GM21717 (cell line): ENCODE results near the gene LSMEM2.
"Not testable (repeated sequence)": the region's sequence is repeated elsewhere in the genome, so short reads cannot be mapped to it uniquely, and the experiment has no call there.

Source experiments
- ATAC-seq: cut with Tn5 transposase; IDR thresholded peaks from one replicate; pipeline ENCODE4 v1.9.1; 2021; ENCODE audit warnings: mild to moderate bottlenecking, moderate library complexity; ENCODE audit not compliant: unreplicated experiment

The LSMEM2 gene

DNA sequence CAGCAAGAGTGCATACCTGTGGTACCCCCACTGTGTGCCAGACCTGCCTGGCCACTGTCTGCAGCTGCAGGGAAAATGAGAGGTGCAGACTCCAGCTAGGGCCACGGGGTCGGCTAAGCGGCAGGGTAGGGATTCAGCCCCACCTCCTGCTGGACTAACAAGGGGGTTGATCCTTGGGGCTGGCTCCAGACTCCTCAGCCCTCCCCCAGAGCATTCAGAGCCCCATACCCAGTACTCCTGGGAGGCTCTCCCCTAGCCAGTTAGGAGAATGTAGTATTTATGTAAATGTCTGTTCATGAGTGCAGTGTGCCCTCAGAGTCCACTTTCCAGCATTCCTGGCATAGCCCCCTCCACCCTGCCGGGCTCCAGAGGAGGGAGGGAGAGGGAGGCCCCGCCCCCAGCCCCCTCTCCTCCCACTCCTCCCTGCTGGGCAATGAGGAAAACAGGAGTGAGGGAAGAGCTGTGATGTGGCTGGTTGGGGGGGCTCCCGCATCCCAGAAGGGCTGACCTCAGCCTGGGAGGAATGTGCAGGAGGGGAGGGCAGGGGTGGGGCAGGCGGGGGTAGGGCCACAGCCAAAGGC lies 14.4 kb upstream of the LSMEM2 start:
- no peak for ATAC-seq

DNA sequence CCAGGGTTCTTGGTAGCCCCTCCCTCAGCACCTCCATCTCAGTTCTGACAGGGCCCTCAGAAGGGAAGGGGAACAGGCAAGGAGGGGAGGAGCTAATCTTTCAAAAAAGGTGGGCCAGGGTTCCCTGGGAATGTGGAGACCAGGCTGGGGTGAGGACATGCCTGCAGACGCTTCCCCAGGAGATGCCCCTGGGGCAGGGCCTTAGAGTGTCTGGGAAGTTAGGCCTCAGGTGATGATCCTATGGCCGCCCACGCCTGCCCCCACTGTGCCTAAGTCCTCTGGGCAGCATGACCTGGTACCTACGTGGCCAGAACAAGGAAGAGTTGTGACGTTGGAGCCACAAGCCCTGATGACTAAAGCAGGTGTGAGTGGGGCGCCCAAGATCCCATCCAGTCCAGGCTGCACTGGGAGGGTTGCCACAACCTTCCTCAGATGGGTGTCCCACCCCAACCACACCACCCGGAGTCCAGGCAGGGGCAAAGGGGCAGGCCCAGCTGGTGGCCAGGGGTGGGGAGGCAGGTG lies 13.9 kb upstream of the LSMEM2 start:
- ATAC-seq, result no peak

DNA sequence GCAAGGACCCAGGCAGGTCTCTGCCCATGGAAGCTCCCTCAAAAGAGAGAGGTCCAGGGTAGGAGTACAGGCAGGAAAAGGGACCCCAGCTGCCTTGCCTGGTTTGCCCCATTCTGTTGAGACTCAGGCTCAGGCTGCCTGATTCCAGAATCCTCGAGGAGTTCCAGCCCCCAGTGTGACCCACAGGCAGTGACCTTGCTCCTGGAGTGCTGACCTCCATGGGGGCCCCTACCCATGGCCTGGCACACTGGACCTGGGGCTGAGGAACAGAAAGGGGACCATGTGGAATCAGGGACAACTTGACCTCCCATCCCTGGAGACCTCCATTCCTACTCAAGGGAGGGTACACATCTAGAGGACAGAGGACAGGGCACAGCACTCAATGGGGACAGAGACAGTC lies 13.3 kb upstream of the LSMEM2 start:
- no peak for ATAC-seq

DNA sequence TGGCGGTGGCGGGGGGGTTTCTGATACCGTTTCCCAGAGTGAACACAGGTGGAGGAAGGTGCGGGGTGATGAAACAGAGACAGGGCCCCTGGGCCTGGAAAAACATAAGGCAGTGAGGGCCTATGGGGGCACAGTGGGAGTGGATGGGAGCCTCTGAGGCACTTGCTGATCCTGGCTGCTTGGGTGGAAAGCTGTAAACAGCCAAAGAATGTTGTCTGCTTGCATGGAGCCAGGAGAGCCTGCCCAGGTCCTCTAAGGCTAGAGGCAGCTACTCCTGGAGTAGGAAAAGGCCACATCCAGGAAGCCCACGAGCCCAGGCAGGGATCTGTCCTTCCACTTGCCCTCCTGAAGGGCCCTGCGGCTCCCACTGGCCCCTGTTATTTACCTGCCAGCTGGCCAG lies 12.9 kb upstream of the LSMEM2 start:
- ATAC-seq, result no peak

DNA sequence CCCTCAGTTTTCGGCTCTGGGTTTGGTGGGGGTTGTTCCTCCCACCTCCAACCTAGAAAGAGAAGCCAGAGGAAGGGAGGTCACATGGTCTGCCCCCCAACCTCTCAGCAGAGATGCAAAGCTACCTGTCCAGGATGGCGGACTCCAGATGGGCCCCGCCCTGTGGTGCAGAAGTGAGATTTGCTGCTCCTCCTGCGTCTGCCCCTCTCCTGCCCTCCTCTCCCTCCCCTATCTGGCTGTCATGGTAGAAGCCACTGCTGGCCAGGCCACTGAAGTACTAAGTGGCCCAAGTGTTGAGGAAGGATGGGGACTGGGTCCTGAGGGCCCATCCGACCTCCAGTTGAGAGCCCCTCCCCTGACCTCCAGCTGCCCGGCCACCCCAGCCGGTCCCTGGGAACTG lies 12.1 kb upstream of the LSMEM2 start:
- no peak for ATAC-seq

DNA sequence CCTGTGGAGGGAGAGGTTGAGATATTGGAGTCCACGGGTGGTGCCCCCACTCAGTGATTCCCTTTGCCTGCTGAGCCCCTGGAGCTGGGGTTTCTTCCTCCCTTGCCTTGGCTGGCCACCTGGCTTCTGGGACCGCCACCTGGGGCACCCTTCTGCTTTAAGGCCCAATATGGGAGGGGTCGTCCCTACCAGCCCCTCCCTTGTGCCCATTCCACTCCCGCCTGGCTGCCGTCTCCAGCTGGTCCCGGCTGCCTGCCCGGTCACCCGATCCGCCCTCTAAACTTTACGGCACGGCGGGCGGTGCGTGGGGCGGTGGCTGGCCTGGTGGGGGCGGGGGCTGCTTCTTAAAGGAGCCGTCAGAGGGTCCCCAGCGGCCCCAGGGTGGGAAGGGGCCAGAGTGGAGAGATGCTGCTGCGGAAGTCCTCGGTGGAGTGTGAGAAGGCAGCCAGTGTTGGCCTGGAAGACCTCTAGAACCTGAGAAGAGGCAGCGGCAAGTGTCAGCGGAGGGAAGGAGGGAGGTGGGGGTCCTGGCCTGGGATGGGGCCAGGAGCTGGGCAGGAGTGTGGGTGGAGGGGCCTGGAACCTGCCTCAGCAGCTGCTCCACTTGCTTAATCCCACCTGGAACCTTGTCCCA lies 11.5 kb upstream of the LSMEM2 start:
- no peak for ATAC-seq

DNA sequence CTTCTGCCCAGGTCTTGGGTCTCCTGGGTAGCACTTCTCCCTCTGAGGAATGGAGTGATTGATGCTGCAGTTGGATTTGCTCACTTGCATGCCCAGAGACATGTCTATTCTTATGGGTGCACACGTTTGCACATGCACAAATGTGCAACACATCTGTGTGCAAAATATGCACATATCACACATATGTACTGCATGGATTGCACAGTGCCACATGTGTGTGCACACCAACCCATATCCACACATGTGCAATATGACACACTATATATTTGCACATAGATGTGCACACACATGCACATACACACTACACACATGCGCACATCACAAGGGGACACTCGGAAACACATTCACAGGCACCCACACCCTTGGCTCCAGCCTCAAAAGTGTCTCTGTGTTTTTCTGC lies 10.6 kb upstream of the LSMEM2 start:
- ATAC-seq, result no peak

DNA sequence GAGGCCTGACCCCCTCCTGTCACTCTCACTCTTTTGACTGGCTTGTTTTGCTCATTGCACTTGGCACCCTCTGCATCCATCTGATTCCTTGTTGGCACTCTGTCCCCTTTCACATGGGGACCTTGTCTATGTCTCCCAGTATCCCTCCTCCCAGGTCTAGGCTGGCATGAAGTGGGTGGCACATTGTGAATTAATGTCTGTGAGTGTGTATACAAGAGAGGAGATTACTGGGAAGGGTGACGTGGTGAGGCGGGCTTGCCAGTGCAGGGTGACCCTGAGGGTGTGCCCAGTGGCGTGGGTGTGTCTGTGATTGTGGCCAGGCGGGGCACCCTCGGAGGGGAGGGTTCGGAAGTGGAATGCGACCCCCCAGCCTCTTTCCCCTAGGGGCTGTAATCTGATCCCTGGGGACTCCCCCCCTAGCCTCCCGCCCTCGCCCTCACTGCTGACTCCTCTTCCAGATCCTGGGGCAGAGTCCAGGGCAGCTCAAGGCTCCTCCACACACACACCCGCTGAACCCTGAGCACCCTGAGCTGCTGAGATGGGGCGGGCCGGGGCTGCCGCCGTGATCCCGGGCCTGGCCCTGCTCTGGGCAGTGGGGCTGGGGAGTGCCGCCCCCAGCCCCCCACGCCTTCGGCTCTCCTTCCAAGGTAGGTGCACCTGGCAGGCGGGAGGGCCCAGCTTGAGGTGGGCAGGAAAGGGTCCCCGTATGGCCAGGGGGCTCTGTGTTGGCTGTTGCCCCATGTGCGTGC lies 10.0 kb upstream of the LSMEM2 start, which contains the start of gene SEMA3B:
Gene SEMA3B, plus strand, starts transcription at position 445 of the 749 bp plus-strand sequence. Its CDS starts 94 bp downstream, at position 539.
- ATAC-seq, result no peak

DNA sequence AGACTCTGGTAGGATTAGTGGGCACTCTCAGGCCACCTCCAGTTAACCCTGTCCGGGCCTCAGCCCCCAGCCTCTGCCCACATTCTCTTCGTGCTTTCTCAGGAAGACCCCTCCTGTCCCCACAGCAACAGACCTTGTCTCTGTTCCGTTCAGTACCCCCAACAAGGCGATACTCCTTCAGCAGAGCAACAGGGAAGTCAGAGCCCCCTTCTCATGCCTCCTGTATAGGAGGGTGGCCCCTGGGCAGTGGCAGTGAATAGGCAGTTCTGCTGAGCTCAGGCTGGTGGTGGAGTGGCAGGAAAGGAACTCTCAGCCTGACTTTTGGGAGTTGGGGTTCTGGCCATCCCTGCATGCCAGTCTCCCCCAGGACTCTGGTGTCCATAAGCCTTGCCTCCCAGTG lies 9.4 kb upstream of the LSMEM2 start:
- no peak for ATAC-seq

DNA sequence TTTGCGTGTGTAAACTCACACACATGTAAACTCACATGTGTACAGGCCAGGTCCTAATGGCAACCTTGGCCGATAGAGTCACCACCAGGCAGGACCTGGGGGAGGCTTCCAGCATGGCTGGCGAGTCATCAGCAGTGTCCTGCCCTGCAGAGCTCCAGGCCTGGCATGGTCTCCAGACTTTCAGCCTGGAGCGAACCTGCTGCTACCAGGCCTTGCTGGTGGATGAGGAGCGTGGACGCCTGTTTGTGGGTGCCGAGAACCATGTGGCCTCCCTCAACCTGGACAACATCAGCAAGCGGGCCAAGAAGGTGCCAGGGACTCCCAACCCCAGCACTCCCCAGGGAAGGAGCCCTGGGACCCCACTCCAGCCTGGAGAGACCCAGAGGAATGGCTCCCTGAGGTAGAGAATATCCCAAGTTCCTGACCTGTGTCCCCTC lies 8.9 kb upstream of the LSMEM2 start:
- ATAC-seq, result no peak

DNA sequence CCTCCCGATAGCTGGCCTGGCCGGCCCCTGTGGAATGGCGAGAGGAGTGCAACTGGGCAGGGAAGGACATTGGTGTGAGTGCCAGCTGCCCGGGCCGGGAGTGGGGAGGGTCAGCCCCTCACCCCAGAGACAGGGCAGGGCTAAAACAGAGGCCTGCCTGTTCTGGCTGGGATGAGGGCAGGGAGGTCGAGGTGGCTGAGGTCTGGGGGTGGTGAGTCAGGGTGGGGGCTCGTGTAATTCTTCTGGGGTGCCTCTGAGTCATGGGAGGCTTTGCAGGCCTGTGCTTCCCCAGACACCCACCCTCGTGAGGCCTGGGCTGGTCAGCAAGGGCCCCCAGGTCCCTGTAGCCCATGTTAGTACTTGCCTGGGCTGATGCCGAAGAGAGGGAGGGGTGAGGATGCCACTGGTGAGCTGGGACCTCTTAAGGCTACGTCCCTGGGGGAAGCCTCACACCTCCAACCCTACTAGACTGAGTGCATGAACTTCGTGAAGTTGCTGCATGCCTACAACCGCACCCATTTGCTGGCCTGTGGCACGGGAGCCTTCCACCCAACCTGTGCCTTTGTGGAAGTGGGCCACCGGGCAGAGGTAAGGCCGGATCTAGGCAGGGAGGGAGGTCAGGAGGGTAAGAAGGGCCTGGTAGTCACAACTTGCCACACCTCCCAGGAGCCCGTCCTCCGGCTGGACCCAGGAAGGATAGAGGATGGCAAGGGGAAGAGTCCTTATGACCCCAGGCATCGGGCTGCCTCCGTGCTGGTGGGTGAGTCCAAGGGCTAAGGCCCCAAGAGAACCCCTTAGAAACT lies 8.3 kb upstream of the LSMEM2 start:
- ATAC-seq, result no peak

DNA sequence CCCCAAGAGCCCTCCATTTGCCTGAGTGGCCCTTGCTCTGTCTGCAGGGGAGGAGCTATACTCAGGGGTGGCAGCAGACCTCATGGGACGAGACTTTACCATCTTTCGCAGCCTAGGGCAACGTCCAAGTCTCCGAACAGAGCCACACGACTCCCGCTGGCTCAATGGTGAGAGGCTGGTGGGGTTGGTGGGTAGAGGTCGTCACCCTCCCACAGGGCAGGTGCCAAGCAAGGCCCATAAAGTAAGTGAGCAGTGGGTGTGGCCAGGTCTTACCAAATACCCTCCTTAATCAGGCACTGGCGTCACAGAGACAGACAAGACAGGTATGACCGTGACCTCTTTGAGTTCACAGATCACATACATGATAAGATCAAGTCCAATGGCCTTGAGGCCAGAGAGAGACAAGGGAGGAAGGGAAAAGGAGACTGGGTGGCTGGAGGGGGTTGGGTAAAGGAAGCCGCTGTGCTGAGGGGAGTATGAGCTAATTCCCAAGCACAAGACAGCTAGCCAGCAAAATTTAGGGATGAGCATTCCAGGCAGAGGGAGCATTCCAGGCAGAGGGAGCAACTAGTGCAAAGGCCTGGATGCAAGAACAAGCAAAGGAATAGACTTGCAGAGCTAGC lies 7.5 kb upstream of the LSMEM2 start:
- ATAC-seq, result no peak

DNA sequence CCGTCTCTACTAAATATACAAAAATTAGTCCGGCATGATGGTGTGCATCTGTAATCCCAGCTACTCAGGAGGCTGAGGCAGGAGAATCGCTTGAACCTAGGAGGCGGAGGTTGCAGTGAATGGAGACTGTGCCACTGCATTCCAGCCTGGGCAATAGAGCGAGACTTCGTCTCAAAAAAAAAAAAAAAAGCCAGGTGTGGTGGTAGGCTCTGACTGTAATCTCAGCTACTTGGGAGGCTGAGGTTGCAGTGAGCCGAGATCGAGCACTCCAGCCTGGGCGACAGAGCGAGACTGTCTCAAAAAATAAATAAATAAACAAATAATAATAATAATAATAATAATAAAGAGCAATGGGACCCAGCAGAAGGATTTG lies 6.4 kb upstream of the LSMEM2 start:
- not testable (repeated sequence) for ATAC-seq

DNA sequence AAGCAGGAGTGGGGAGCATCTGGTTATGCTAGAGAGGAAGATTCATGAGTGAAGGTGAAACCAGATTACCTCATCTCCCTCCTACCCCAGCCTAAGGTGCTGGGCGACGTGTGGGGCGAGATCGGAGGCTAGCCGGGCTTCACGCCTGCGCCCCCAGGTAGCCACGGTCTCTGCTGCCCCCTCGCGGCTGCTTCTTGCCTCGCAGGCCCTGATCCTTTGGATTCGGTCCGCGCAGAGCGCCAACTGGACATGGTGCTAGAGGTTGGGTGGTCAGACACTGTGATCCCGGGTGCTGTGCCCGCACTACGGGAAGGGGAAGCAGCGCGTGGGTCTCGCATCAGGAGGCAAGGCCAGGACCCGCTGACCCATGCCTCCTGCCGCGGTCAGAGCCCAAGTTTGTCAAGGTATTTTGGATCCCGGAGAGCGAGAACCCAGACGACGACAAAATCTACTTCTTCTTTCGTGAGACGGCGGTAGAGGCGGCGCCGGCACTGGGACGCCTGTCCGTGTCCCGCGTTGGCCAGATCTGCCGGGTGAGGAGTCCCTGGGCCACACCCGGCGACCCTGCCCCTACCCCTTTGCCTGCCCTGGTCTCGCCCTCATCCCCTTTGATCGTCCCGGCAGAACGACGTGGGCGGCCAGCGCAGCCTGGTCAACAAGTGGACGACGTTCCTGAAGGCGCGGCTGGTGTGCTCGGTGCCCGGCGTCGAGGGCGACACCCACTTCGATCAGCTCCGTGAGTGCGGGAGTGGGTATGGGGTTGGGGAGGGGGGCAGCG lies 5.8 kb upstream of the LSMEM2 start:
- ATAC-seq, result peak; percentile 79

DNA sequence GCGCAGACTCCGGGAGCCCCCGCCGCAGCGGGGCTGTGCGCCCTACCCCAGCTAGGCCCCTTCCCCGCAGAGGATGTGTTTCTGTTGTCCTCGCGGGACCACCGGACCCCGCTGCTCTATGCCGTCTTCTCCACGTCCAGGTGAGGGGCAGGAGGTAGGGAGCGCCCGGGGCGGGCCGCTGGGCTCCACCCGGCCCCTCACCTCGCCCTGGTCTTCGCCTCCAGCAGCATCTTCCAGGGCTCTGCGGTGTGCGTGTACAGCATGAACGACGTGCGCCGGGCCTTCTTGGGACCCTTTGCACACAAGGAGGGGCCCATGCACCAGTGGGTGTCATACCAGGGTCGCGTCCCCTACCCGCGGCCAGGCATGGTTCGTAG lies 5.2 kb upstream of the LSMEM2 start:
- ATAC-seq, result no peak

DNA sequence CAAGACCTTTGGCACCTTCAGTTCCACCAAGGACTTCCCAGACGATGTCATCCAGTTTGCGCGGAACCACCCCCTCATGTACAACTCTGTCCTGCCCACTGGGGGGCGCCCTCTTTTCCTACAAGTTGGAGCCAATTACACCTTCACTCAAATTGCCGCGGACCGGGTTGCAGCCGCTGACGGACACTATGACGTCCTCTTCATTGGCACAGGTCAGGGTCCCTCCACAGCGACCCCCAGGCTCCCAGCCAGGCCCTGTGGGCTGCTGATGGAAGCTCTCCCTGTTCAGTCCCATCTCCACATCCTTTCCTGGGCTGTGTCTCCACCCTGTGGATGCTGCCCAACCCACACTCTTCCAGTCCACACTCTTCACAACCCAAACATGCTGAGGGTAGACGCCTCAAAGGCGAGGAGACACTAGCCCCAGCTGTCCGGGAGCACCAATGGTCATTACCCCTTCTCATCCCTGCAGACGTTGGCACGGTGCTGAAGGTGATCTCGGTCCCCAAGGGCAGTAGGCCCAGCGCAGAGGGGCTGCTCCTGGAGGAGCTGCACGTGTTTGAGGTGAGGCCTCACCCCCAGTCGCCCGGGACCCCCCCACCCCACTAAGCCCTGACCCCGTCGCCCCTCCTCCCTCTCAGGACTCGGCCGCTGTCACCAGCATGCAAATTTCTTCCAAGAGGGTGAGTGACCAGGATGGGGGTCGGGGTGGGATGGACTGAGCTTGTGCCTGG lies 4.3 kb upstream of the LSMEM2 start:
- no peak for ATAC-seq

DNA sequence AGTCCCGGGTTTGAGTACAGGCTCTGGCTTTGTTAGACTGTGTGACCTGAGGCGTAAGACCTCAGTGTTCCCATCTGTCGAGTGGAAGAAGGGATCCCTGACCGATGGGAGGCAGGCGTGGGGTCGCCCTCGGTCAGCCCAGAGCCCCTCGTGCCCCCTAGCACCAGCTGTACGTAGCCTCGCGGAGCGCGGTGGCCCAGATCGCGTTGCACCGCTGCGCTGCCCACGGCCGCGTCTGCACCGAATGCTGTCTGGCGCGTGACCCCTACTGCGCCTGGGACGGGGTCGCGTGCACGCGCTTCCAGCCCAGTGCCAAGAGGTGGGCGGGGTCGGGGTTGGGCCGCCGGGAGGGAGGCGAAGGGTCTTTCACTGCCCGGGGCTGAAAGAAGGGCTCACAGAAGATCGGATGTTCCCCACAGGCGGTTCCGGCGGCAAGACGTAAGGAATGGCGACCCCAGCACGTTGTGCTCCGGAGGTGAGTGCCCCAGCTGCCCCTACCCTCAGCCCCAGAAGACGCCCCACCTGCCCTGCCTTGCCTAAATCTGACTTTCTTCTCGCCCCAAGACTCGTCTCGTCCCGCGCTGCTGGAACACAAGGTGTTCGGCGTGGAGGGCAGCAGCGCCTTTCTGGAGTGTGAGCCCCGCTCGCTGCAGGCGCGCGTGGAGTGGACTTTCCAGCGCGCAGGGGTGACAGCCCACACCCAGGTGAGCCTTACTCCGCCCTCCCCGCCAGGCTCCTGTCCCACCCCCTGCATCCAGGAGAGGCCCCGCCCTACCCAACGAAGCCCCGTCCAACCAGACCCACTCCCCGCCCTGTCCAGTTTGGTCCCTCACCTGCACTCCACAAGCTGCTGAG lies 3.5 kb upstream of the LSMEM2 start:
- no peak for ATAC-seq

DNA sequence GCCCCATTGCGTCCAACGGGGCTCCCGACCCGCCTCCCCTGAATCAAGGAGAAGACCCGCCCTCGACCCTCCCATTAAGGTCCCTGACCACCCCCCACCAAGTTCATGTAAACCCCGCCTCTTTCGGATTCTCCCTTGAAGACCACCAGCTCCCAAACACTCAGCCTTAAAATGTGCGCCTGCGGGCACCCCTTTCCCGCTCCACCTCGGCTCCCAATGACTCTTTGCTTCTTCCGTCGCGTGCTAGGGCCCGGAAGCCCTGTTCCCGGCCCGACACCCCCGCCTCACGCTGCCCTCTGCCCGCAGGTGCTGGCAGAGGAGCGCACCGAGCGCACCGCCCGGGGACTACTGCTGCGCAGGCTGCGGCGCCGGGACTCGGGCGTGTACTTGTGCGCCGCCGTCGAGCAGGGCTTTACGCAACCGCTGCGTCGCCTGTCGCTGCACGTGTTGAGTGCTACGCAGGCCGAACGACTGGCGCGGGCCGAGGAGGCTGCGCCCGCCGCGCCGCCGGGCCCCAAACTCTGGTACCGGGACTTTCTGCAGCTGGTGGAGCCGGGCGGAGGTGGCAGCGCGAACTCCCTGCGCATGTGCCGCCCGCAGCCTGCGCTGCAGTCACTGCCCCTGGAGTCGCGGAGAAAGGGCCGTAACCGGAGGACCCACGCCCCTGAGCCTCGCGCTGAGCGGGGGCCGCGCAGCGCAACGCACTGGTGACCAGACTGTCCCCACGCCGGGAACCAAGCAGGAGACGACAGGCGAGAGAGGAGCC lies 2.7 kb upstream of the LSMEM2 start:
- ATAC-seq, result no peak
